GM12864 (cell line): ENCODE data around the gene TCF7L2.

ENCODE experiments used
- DNase-seq: peaks from one replicate; pipeline ENCODE4 v3.0.0-alpha.2; 2011; ENCODE audit warnings: low read depth
- H3K4me3 ChIP-seq: 2 replicates; pipeline ENCODE4 v1.5.1; 2011; ENCODE audit warnings: mild to moderate bottlenecking, low read depth, low read length, control low read depth
- CTCF ChIP-seq: IDR thresholded peaks from 2 replicates; pipeline ENCODE4 v1.5.1; 2011; ENCODE audit warnings: low read depth, mild to moderate bottlenecking, moderate library complexity, low read length, control low read depth, inconsistent platforms; ENCODE audit errors: missing control alignments

TCF7L2 gene

GRCh38 chr10:112913255-112913654, 36.8 kb upstream of the TCF7L2 start:
- no peak overlapping the region for H3K4me3 ChIP-seq
- no peak for DNase-seq
- no peak for TF ChIP-seq CTCF

- DNase-seq, result no peak
- H3K4me3 ChIP-seq, result no peak overlapping the region
- no peak for TF ChIP-seq CTCF
Measured at GRCh38 chr10:112913661-112914287, 36.3 kb upstream of the TCF7L2 start.

GRCh38 chr10:112914288-112914952, 35.6 kb upstream of the TCF7L2 start:
- no peak overlapping the region for H3K4me3 ChIP-seq
- TF ChIP-seq CTCF, result no peak

GRCh38 chr10:112915590-112916572, 34.2 kb upstream of the TCF7L2 start:
- H3K4me3 ChIP-seq, result no peak overlapping the region
- no peak for TF ChIP-seq CTCF
- no peak for DNase-seq

More at GRCh38 chr10:112914288-112914952, 35.6 kb upstream of the TCF7L2 start:
- DNase-seq, result no peak

GRCh38 chr10:112917681-112918080, 32.4 kb upstream of the TCF7L2 start:
- no peak for TF ChIP-seq CTCF
- no peak for DNase-seq
- H3K4me3 ChIP-seq, result no peak overlapping the region

- no peak for TF ChIP-seq CTCF
- DNase-seq, result no peak
Measured at GRCh38 chr10:112918771-112919170, 31.3 kb upstream of the TCF7L2 start.

More at GRCh38 chr10:112918771-112919170, 31.3 kb upstream of the TCF7L2 start:
- no peak overlapping the region for H3K4me3 ChIP-seq
